ENCODE data around the gene ING5.

ING5 gene

DNA sequence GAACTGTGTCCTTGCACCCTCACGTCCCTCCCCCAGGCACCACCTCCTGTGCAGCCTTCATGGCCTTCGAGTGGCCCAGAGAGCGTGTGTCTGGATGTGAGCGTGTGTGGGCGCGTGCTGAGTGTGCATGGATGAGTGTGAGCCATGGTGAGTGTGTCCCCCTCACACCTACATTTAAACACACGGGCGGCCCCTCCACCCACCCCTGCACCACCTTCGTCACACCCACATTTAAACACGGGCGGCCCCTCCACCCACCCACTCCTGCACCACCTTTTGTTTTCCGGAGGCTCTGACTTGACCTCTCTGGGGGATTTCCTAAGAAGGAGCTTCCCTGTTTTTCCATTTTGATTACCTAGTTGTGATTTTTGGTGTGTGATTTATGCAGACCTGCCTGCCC, 33.0 kb upstream of the ING5 start:
- Histone ChIP-seq H3K4me3 (ENCODE audit: low read length) (no peak overlapping the region), H3K4me2 (ENCODE audit: low read length) (no peak overlapping the region), H3K9me3 (ENCODE audit: insufficient read depth, low read length) (no peaks in the 10 kb centered on the region), H2AFZ (ENCODE audit: low read depth, low read length) (no peak overlapping the region), H3K79me2 (ENCODE audit: low read length) (no peaks in the 10 kb centered on the region), H3K9ac (ENCODE audit: low read length) (no peak overlapping the region), H3K27ac (ENCODE audit: low read length) (no peak overlapping the region), H3K27me3 (ENCODE audit: low read depth, low read length) (no peaks in the 10 kb centered on the region), H3K36me3 (replicated peaks; ENCODE audit: low read depth, low read length) (no peaks in the 10 kb centered on the region), H3K4me1 (ENCODE audit: low read length) (no peaks in the 10 kb centered on the region), H4K20me1 (ENCODE audit: insufficient read depth, low read length) (no peaks in the 10 kb centered on the region)
- TF ChIP-seq, protein P1, sequence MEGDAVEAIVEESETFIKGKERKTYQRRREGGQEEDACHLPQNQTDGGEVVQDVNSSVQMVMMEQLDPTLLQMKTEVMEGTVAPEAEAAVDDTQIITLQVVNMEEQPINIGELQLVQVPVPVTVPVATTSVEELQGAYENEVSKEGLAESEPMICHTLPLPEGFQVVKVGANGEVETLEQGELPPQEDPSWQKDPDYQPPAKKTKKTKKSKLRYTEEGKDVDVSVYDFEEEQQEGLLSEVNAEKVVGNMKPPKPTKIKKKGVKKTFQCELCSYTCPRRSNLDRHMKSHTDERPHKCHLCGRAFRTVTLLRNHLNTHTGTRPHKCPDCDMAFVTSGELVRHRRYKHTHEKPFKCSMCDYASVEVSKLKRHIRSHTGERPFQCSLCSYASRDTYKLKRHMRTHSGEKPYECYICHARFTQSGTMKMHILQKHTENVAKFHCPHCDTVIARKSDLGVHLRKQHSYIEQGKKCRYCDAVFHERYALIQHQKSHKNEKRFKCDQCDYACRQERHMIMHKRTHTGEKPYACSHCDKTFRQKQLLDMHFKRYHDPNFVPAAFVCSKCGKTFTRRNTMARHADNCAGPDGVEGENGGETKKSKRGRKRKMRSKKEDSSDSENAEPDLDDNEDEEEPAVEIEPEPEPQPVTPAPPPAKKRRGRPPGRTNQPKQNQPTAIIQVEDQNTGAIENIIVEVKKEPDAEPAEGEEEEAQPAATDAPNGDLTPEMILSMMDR (IDR thresholded peaks at IDR 0.05; ENCODE audit: low read depth, low read length) = no peak
- no peak for TF ChIP-seq EZH2phosphoT487 (IDR thresholded peaks at IDR 0.05; ENCODE audit: low read depth)

DNA sequence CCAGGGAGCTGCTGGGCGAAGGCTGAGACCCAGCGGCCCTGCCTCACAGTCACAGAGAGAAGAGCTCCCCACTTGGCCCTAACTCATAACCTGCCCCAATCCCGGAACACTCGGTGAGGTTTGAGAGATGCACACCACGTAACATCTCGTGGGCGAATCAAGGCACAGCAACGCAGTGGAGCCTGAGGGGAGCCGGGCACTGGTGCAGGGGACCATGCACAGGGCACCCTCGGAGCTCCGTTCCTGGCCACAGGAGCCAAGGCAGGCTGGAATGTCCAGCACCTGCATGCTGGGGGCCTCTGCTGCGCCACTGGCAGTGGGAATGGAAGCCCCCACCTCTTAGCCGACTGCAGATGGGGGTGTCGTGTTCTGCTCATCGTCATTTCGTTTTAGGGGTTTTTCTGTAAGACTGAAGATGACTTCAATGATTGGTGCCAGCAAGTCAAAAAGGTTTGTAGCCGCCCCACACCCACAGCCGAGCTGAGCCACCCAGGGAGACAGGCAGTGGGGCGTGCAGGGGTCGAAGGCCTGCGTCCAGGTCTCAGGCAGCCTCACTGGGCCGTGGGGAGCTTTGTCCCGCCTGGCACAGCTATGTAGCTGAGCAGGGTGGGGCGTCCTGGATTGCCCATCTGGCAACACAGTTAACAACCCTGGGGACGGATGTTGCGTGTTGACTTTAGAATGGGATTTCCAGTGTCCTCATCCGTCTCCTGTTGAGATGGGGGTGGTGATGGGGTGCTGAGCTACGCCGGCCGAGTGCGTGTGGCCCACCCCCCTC, 31.3 kb upstream of the ING5 start:
- Histone ChIP-seq H3K4me2 (ENCODE audit: low read length) (no peak overlapping the region), H3K36me3 (replicated peaks; ENCODE audit: low read depth, low read length) (no peaks in the 10 kb centered on the region), H3K9me3 (ENCODE audit: insufficient read depth, low read length) (no peaks in the 10 kb centered on the region), H2AFZ (ENCODE audit: low read depth, low read length) (no peak overlapping the region), H3K27me3 (ENCODE audit: low read depth, low read length) (no peaks in the 10 kb centered on the region), H3K4me3 (ENCODE audit: low read length) (no peak overlapping the region), H3K27ac (ENCODE audit: low read length) (no peak overlapping the region), H3K79me2 (ENCODE audit: low read length) (no peaks in the 10 kb centered on the region), H4K20me1 (ENCODE audit: insufficient read depth, low read length) (no peaks in the 10 kb centered on the region), H3K4me1 (ENCODE audit: low read length) (no peaks in the 10 kb centered on the region), H3K9ac (ENCODE audit: low read length) (no peak overlapping the region)
- TF ChIP-seq, protein P1 (IDR thresholded peaks at IDR 0.05; ENCODE audit: low read depth, low read length) = no peak
- no peak for TF ChIP-seq EZH2phosphoT487 (IDR thresholded peaks at IDR 0.05; ENCODE audit: low read depth)

DNA sequence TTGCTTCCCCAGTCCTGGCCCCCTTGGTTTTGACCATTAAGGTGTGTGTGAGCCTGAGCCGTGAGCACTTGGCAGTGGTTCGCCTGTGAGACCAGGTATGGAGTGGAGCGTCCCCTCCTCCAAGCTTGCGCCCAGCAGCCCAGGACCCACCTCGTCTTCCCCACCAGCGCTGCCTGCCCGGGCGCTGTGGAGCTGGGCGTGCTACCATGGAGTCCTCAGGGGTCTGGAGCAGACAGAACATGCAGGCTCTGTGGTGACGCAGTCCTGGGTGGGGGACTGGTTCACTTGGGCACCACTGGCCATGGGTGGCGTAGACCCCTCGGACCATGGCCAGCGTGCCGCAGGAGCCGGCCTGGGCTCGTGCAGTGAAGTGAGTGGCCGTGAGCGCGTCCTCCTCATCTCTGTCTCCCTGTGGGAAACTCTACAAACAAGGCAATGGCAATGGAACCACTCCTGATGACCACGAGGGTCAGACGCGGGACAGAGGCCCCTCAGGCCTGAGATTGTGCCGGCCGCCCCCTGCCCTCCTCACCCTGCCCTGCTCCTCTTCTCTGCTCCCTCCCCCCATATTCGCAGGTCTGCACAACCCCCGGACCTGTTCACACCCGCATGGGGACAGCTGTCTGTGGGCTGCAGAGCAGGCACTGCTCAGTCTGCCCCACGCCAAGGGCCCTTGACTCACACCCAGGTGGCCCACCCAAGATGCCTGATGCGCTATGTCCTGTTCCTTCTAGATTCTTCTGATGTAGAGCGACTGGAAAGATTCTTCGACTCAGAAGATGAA, 30.2 kb upstream of the ING5 start:
- H3K9me3 ChIP-seq (ENCODE audit: insufficient read depth, low read length) = no peaks in the 10 kb centered on the region
- no peak overlapping the region for H3K9ac ChIP-seq (ENCODE audit: low read length)

More for the DNA sequence above, 30.2 kb upstream of the ING5 start:
- H4K20me1 ChIP-seq (ENCODE audit: insufficient read depth, low read length) = no peaks in the 10 kb centered on the region
- no peak overlapping the region for H3K4me2 ChIP-seq (ENCODE audit: low read length)
- no peaks in the 10 kb centered on the region for H3K27me3 ChIP-seq (ENCODE audit: low read depth, low read length)
- H3K36me3 ChIP-seq (replicated peaks; ENCODE audit: low read depth, low read length) = no peaks in the 10 kb centered on the region
- no peaks in the 10 kb centered on the region for H3K4me1 ChIP-seq (ENCODE audit: low read length)
- H2AFZ ChIP-seq (ENCODE audit: low read depth, low read length) = no peak overlapping the region
- H3K27ac ChIP-seq (ENCODE audit: low read length) = no peak overlapping the region
- no peaks in the 10 kb centered on the region for H3K79me2 ChIP-seq (ENCODE audit: low read length)
- H3K4me3 ChIP-seq (ENCODE audit: low read length) = no peak overlapping the region
- TF ChIP-seq, protein P1 (IDR thresholded peaks at IDR 0.05; ENCODE audit: low read depth, low read length) = no peak
- no peak for TF ChIP-seq EZH2phosphoT487 (IDR thresholded peaks at IDR 0.05; ENCODE audit: low read depth)

All from OCI-LY3 (cell line).